Small intestine (tissue), 7 donors: ENCODE measurements around the gene GRIN3B. TPM values are rescaled to one million over a fixed set of nuclear protein-coding genes. Genes with fewer than 3 reads are reported as not detected.

Experiments used
- DNase-seq, 2 donors: peaks; one replicate each; pipeline versions ENCODE4 v3.0.0 to v3.0.0-alpha.2; 2013
- FAIRE-seq: peaks from 2 replicates; lab custom pipeline; 2012; peaks lifted over from hg19 to GRCh38; lab: Jason Lieb, UNC
- H3K27ac ChIP-seq, 3 donors: one replicate each; pipeline ENCODE4 v1.5.1; 2013; ENCODE audit warnings: low read length in 2 of 3, mild to moderate bottlenecking in 2 of 3, control low read depth in 1 of 3, inconsistent platforms in 1 of 3, low read depth in 1 of 3, moderate library complexity in 1 of 3
- H3K27me3 ChIP-seq, 3 donors: one replicate each; pipeline ENCODE4 v1.6.1; 2013; ENCODE audit warnings: low read length in 3 of 3, inconsistent platforms in 1 of 3; ENCODE audit not compliant: control insufficient read depth in 3 of 3, insufficient read depth in 3 of 3
- H3K36me3 ChIP-seq, 3 donors: one replicate each; pipeline ENCODE4 v1.6.1; 2013; ENCODE audit warnings: low read length in 3 of 3, inconsistent platforms in 1 of 3, low read depth in 1 of 3, mild to moderate bottlenecking in 1 of 3, moderate library complexity in 1 of 3; ENCODE audit not compliant: control insufficient read depth in 3 of 3, insufficient read depth in 2 of 3
- H3K4me1 ChIP-seq, 3 donors: one replicate each; pipeline ENCODE4 v1.6.1; 2013; ENCODE audit warnings: low read length in 2 of 3, inconsistent platforms in 1 of 3, low read depth in 1 of 3, mild to moderate bottlenecking in 1 of 3, moderate library complexity in 1 of 3; ENCODE audit not compliant: control insufficient read depth in 3 of 3, insufficient read depth in 2 of 3
- H3K4me3 ChIP-seq, 3 donors: one replicate each; pipeline ENCODE4 v1.5.1; 2013; ENCODE audit warnings: low read length in 3 of 3, control low read depth in 1 of 3, inconsistent platforms in 1 of 3, low read depth in 1 of 3, mild to moderate bottlenecking in 1 of 3, moderate library complexity in 1 of 3
- H3K9me3 ChIP-seq, 2 donors: one replicate each; pipeline ENCODE4 v1.6.1; 2013; ENCODE audit warnings: low read depth in 1 of 2, low read length in 1 of 2; ENCODE audit not compliant: control insufficient read depth in 2 of 2, insufficient read depth in 1 of 2
- WGBS, 3 donors: extraction: QIAGEN DNeasy Blood & Tissue Kit; methylation state at CpG; one replicate each; pipeline ENCODE4 v1.1.7; 2013; 5-methylcytosine and 5-hydroxymethylcytosine counted together
- polyA plus RNA-seq, 4 donors: library from polyadenylated mRNA; stranded (reverse) in 3 of 4; unstranded in 1 of 4; fragments of 200-250 nt in 3 of 4; fragments of 120-200 nt in 1 of 4; gene quantifications; one replicate each; pipeline versions ENCODE4 v1.2.1 to v1.2.3, GENCODE V29; 2013
- donor health status: healthy with polysubstance abuse.
- donor health status: control.
- donor health status: control.
- donor health status: Bipolar disorder and iron deficiency.
- donor health status: healthy.

GRIN3B gene
- polyA plus RNA-seq, 4 donors, result 0.10 to 0.16 TPM; not detected in 2

- Histone ChIP-seq H3K9me3 (no peaks in the 10 kb centered on the region), H3K27me3 (no peaks in the 10 kb centered on the region), H3K27ac (peak overlapping the region in 2 of 3 donors; percentile 45 to 50), H3K36me3 (peaks cover 7 to 87% (median 20%) of the 10 kb centered on the region in 3 donors), H3K4me3 (no peak overlapping the region), H3K4me1 (peaks cover 6 to 47% (median 9%) of the 10 kb centered on the region in 3 donors)
- FAIRE-seq, result no peak
- WGBS, 3 donors, result 66 to 79% (median 75%) methylated on average over 30 to 31 of the region's 31 CpGs
- DNase-seq, result no peak
These were observed 15.8 kb downstream of the GRIN3B start for GRCh38 chr19:1015782-1016646.

- peak overlapping the region; percentile 45 to 59 (median 50) for H3K27ac ChIP-seq
- no peaks in the 10 kb centered on the region for H3K27me3 ChIP-seq
- no peaks in the 10 kb centered on the region for H3K9me3 ChIP-seq
- 39 to 44% (median 43%) methylated on average over 12 of the region's 12 CpGs for WGBS, 3 donors
- H3K4me1 ChIP-seq, result peaks cover 6 to 50% (median 9%) of the 10 kb centered on the region in 3 donors
- FAIRE-seq, result no peak
- H3K36me3 ChIP-seq, result peaks cover 2 to 81% (median 17%) of the 10 kb centered on the region in 3 donors
- H3K4me3 ChIP-seq, result no peak overlapping the region
- DNase-seq, result peak; percentile 40 to 59
These were observed 16.5 kb downstream of the GRIN3B start for GRCh38 chr19:1016647-1017114.

GRCh38 chr19:1017115-1017905 lies 17.1 kb downstream of the GRIN3B start:
- Histone ChIP-seq H3K27ac (peak overlapping the region; percentile 45 to 59 (median 50)), H3K36me3 (peaks cover 2 to 75% (median 16%) of the 10 kb centered on the region in 3 donors), H3K4me1 (peaks cover 6 to 52% (median 9%) of the 10 kb centered on the region in 3 donors), H3K4me3 (peak overlapping the region in 1 of 3 donors; percentile 13), H3K9me3 (no peaks in the 10 kb centered on the region), H3K27me3 (no peaks in the 10 kb centered on the region)
- WGBS, 3 donors, result 30 to 48% (median 38%) methylated on average over 23 to 24 of the region's 24 CpGs
- FAIRE-seq (no peak), DNase-seq (peak; percentile 58 to 65)

GRCh38 chr19:1017906-1018305 lies 17.7 kb downstream of the GRIN3B start:
- Histone ChIP-seq H3K27ac (peak overlapping the region in 2 of 3 donors; percentile 22 to 45), H3K27me3 (no peaks in the 10 kb centered on the region), H3K4me3 (peak overlapping the region in 1 of 3 donors; percentile 12), H3K4me1 (peaks cover 6 to 52% (median 9%) of the 10 kb centered on the region in 3 donors), H3K9me3 (no peaks in the 10 kb centered on the region), H3K36me3 (peaks cover 2 to 69% (median 12%) of the 10 kb centered on the region in 3 donors)
- DNase-seq (no peak), FAIRE-seq (no peak)
- 79 to 90% (median 85%) methylated on average over 9 of the region's 9 CpGs for WGBS, 3 donors

GRCh38 chr19:1018393-1018792 lies 18.2 kb downstream of the GRIN3B start:
- no peak overlapping the region for H3K4me3 ChIP-seq

GRCh38 chr19:1018932-1019615 lies 18.9 kb downstream of the GRIN3B start:
- no peak for FAIRE-seq
- H3K4me3 ChIP-seq, result peak overlapping the region in 2 of 3 donors; percentile 87 to 99
- no peaks in the 10 kb centered on the region for H3K27me3 ChIP-seq
- WGBS, 3 donors, result 34 to 48% (median 35%) methylated on average over 17 of the region's 17 CpGs
- H3K27ac ChIP-seq, result no peak overlapping the region
- peaks cover 2 to 57% (median 4%) of the 10 kb centered on the region in 3 donors for H3K36me3 ChIP-seq
- H3K4me1 ChIP-seq, result peaks cover 6 to 52% (median 9%) of the 10 kb centered on the region in 3 donors
- DNase-seq, result no peak
- no peaks in the 10 kb centered on the region for H3K9me3 ChIP-seq

More at GRCh38 chr19:1018393-1018792, 18.2 kb downstream of the GRIN3B start:
- WGBS, 3 donors, result 68 to 70% (median 68%) methylated on average over 5 of the region's 5 CpGs
- Histone ChIP-seq H3K36me3 (peaks cover 2 to 64% (median 7%) of the 10 kb centered on the region in 3 donors), H3K27me3 (no peaks in the 10 kb centered on the region), H3K4me1 (peaks cover 6 to 52% (median 9%) of the 10 kb centered on the region in 3 donors), H3K27ac (no peak overlapping the region), H3K9me3 (no peaks in the 10 kb centered on the region)
- no peak for DNase-seq
- FAIRE-seq, result no peak

GRCh38 chr19:1019616-1019961 lies 19.4 kb downstream of the GRIN3B start:
- H3K9me3 ChIP-seq, result no peaks in the 10 kb centered on the region
- no peaks in the 10 kb centered on the region for H3K27me3 ChIP-seq
- FAIRE-seq (no peak), DNase-seq (no peak)
- H3K27ac ChIP-seq, result peak overlapping the region in 2 of 3 donors; percentile 43 to 95
- 34 to 57% (median 37%) methylated on average over 18 of the region's 18 CpGs for WGBS, 3 donors
- peak overlapping the region; percentile 87 to 99 (median 89) for H3K4me3 ChIP-seq
- peaks cover 6 to 52% (median 9%) of the 10 kb centered on the region in 3 donors for H3K4me1 ChIP-seq
- H3K36me3 ChIP-seq, result peaks cover 0 to 52% (median 2%) of the 10 kb centered on the region in 3 donors
